Heart left ventricle (tissue), 16 donors: Measurements from ENCODE around the gene KISS1R. TPM values are rescaled to one million over a fixed set of nuclear protein-coding genes. Genes with fewer than 3 reads are reported as not detected.

Experiments used
- ATAC-seq, 4 donors: fragments of 200-7000 bp; cut with Tn5 transposase; one replicate each; pipeline ENCODE4 v1.9.1; 2020 to 2022; ENCODE audit warnings: moderate library complexity in 4 of 4, mild to moderate bottlenecking in 3 of 4, moderate number of reproducible peaks in 1 of 4
- DNase-seq, 5 donors: peaks; one replicate each; pipeline ENCODE4 v3.0.0-alpha.2; 2020
- H3K27ac ChIP-seq, 12 donors: fragments of 200-600 bp; sonication (generic) in 4 of 12; one replicate each; pipeline versions ENCODE4 v1.5.0 to v1.8.0; 2016 to 2022; ENCODE audit warnings: mild to moderate bottlenecking in 2 of 12
- H3K27me3 ChIP-seq, 9 donors: fragments of 200-600 bp; sonication (generic) in 2 of 9; one replicate each; pipeline versions ENCODE4 v1.5.1 to v1.8.0; 2016 to 2022; ENCODE audit warnings: mild to moderate bottlenecking in 3 of 9
- H3K36me3 ChIP-seq, 9 donors: fragments of 200-600 bp; sonication (generic) in 2 of 9; one replicate each; pipeline versions ENCODE4 v1.5.0 to v1.8.0; 2018 to 2022; ENCODE audit warnings: mild to moderate bottlenecking in 2 of 9
- H3K4me1 ChIP-seq, 12 donors: fragments of 200-600 bp; sonication (generic) in 4 of 12; one replicate each; pipeline versions ENCODE4 v1.5.0 to v1.8.0; 2016 to 2022; ENCODE audit warnings: mild to moderate bottlenecking in 3 of 12
- H3K4me3 ChIP-seq, 12 donors: fragments of 200-600 bp; sonication (generic) in 4 of 12; one replicate each; pipeline versions ENCODE4 v1.5.0 to v1.8.0; 2017 to 2022; ENCODE audit warnings: mild to moderate bottlenecking in 9 of 12, moderate library complexity in 4 of 12
- H3K9me3 ChIP-seq, 12 donors: fragments of 200-600 bp; sonication (generic) in 4 of 12; one replicate each; pipeline versions ENCODE4 v1.5.0 to v1.8.0; 2016 to 2022; ENCODE audit warnings: mild to moderate bottlenecking in 1 of 12
- POLR2A ChIP-seq, 2 donors: fragments of 450-650 bp; IDR thresholded peaks; one replicate each; pipeline ENCODE4 v1.6.1; 2017; ENCODE audit warnings: antibody characterized with exemption in 2 of 2, mild to moderate bottlenecking in 2 of 2, moderate library complexity in 2 of 2
- WGBS, 4 donors: extraction: QIAGEN DNeasy Blood & Tissue Kit in 2 of 4; methylation state at CpG; one replicate each; pipeline versions ENCODE4 v1.1.5 to v1.1.7; 2013 to 2018; 5-methylcytosine and 5-hydroxymethylcytosine counted together
- intact Hi-C, 10 donors: fragments of 100-400 bp; cut with DNase I; formaldehyde crosslinking; loops; one replicate each; pipeline versions ENCODE4 v1.11.1 to v1.14.2; 2022
- polyA plus RNA-seq, 2 donors: library from polyadenylated mRNA; stranded (reverse); fragments of 200-250 nt; gene quantifications; one replicate each; pipeline ENCODE4 v1.2.3, GENCODE V29; 2013
- total RNA-seq, 9 donors: library from RNA; depleted of rRNA in 2 of 9; stranded (reverse); fragments of >200 nt in 2 of 9; fragmentation: NEBNext Ultra II Directional in 3 of 9; extraction: Animal tissue kit (Norgen Biotek cat#: 25700) in 3 of 9; gene quantifications; one replicate each; pipeline versions ENCODE4 v1.1.0 to v1.2.4, GENCODE V29; 2016 to 2023
- TF ChIP-seq, protein P1 (sequence below), 12 donors: fragments of 200-600 bp; sonication (generic) in 4 of 12; IDR thresholded peaks; one replicate each; pipeline versions ENCODE4 v1.5.0 to v1.8.0; 2018 to 2022; ENCODE audit warnings: antibody characterized with exemption in 12 of 12, mild to moderate bottlenecking in 5 of 12
- donor health status: ischemic (EF 13 %, LVEDD 7.1; RV severe dilation, severe dysfunction).
- donor health status: healthy with polysubstance abuse.
- donor health status: DM: no; HTN: yes; CAD: no.
- donor health status: DM: no; HTN: no; CAD: no.
- donor health status: ischemic (EF 25% LVEDD 6.9; RV normal size, moderate dysfunction).
- donor health status: ischemic (EF 25% LVEDD 5.7; RV mildly dilated, moderate dysfunction).
- donor health status: healthy.
- donor health status: DM: yes; HTN: yes; CAD: no.
- donor health status: ischemic (EF 35%, LVEDD 5.7; RV mildly dilated, moderate dysfunction).
- donor health status: nonischemic (EF 11% LVEDD 7.7; RV severe dilation, severe dysfunction).
- donor health status: DM: yes; HTN: yes; CAD: no.
- donor health status: PGD.
- donor health status: ischemic (EF 29% LVEDD 5.4; RV normal size, mild dysfunction).
- donor health status: nonischemic (EF 23%, LVEDD 6.1; RV moderate dilation, normal function).

The KISS1R gene
- total and polyA plus RNA-seq, 11 donors: not detected

DNA sequence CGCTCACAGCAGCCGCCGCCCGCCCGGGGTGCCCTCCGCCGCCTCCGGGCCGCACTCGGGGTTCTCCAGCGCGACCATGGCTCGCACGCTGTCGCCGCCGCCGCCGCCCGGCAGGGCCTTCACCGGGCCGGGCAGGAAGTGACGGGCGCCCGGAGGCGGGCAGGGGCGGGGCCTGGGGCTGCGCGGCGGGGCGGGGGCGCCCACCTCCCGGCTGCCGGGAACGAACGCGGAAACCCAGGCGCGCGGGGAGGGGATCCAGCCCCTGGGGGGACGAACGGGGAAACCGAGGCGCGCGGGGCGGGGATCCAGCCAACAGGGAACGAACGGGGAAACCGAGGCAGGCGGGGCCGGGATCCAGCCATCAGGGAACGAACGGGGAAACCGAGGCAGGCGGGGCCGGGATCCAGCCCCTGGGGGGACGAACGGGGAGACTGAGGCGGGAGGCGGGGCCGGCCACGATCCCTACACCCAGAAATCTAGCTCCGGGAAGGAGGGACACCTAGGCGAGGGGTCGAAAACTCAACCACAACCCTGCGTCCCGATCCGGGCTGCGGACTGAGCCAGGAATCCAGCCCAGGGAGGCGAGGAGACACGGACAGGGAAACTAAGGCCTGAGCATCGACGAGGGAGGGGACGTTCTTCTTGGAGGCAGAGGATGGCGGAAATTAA, 3.9 kb upstream of the KISS1R start, which contains the start of gene R3HDM4:
R3HDM4 (minus strand) TSS at position 140 of the 669 bp plus-strand sequence; CDS start at position 78, 62 bp downstream.
- 0 to 1% (median 0%) methylated on average over 39 to 76 of the region's 76 CpGs for WGBS, 4 donors
- intact Hi-C loops: loop anchor here in 4 of 10 donors (5.0 kb wide), 3 partner anchors 41 to 251 kb away; partner anchors contain the start of gene RNF126 (in 1 of the 4)
- TF ChIP-seq, protein P1, sequence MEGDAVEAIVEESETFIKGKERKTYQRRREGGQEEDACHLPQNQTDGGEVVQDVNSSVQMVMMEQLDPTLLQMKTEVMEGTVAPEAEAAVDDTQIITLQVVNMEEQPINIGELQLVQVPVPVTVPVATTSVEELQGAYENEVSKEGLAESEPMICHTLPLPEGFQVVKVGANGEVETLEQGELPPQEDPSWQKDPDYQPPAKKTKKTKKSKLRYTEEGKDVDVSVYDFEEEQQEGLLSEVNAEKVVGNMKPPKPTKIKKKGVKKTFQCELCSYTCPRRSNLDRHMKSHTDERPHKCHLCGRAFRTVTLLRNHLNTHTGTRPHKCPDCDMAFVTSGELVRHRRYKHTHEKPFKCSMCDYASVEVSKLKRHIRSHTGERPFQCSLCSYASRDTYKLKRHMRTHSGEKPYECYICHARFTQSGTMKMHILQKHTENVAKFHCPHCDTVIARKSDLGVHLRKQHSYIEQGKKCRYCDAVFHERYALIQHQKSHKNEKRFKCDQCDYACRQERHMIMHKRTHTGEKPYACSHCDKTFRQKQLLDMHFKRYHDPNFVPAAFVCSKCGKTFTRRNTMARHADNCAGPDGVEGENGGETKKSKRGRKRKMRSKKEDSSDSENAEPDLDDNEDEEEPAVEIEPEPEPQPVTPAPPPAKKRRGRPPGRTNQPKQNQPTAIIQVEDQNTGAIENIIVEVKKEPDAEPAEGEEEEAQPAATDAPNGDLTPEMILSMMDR (IDR thresholded peaks at IDR 0.05): no peak
- peak in 1 of 2 donors; percentile 51 for TF ChIP-seq POLR2A (IDR thresholded peaks at IDR 0.05)
- Histone ChIP-seq H3K4me3 (peak within 1 kb of the TSS; percentile 72 to 99 (median 88)), H3K27ac (peak within 1 kb of the TSS in 11 of 12 donors; percentile 80 to 97 (median 92)), H3K9me3 (no peaks in the 10 kb centered on the region), H3K4me1 (peaks cover 7 to 56% (median 19%) of the 10 kb centered on the region in 12 donors), H3K36me3 (no peaks in the 10 kb centered on the region), H3K27me3 (peaks cover 13 to 23% (median 18%) of the 10 kb centered on the region in 9 donors)
- ATAC-seq (peak; percentile 79 to 95 (median 90)), DNase-seq (peak; percentile 84 to 93 (median 87))

DNA sequence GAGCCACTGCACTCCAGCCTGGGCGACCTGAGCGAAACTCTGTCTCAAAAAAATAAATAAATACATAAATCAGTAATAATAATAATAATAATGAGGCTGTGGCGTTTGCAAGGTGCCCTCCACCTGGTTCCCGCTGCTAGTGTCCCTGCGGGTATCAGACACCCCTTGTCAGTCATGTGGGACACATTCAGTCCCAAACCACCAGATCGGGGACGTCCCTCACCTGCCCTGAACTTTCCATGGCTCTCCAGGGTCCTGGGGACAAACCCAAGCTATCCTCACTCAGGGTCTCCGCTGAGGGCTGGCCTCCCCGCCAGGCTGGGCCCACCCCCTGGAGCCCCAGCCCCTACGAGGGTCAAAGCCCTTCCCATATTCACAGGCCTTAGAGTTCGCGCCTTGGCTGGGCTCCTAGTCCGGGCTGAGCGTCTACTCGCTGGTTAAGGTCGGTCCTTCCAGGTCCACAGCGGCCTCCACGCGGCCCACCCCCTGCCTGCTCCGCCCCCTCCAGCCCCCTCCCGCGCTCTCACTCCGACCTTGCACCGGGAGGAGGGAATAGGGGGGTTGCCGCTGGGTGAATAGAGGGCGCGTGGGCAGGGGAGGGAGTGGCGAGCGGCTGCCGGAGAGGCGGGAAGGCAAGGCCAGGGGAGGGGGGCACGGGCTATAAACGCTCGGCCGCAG, 349 bp upstream of the KISS1R start:
- WGBS, 4 donors: 16 to 21% (median 18%) methylated on average over 29 to 35 of the region's 35 CpGs

DNA sequence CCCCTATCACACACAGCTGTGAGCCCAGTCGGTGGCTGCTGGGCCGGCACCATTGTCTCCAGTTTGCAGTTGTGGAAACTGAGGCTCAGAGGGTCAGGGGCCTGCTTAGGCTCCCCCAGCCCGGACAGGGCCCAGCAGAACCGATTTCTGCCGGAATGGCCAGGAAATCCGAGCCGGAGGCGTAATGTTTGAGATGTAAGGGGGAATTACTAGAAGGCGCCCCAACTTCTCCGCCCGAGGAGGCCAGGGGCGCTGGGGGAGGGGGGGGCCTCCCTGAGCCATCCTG, 962 bp downstream of the KISS1R start:
- TF ChIP-seq, protein P1 (IDR thresholded peaks at IDR 0.05): no peak
- TF ChIP-seq POLR2A (IDR thresholded peaks at IDR 0.05): no peak
- ATAC-seq (no peak), DNase-seq (no peak)
- H3K27me3 ChIP-seq: peaks cover 38 to 54% (median 48%) of the 10 kb centered on the region in 9 donors
- H3K4me1 ChIP-seq: peaks cover 7 to 54% (median 31%) of the 10 kb centered on the region in 12 donors
- H3K27ac ChIP-seq: no peak overlapping the region
- 0 to 5% (median 4%) methylated on average over 7 to 12 of the region's 12 CpGs; no CpG with 5 or more reads in 1 of the 4 donors for WGBS, 4 donors
- no peaks in the 10 kb centered on the region for H3K9me3 ChIP-seq
- intact Hi-C loops: loop anchor here in 4 of 10 donors (5.0 kb wide), 2 partner anchors 41 to 51 kb away; no protein-coding TSS in a partner anchor
- H3K36me3 ChIP-seq: no peaks in the 10 kb centered on the region
- H3K4me3 ChIP-seq: peak overlapping the region in 6 of 12 donors; percentile 8 to 47 (median 38)

More for the DNA sequence above, 349 bp upstream of the KISS1R start:
- DNase-seq (no peak), ATAC-seq (no peak)
- Histone ChIP-seq H3K27me3 (peaks cover 38 to 54% (median 48%) of the 10 kb centered on the region in 9 donors), H3K9me3 (no peaks in the 10 kb centered on the region), H3K4me3 (peak overlapping the region in 11 of 12 donors; percentile 19 to 47 (median 34)), H3K36me3 (no peaks in the 10 kb centered on the region), H3K4me1 (peaks cover 7 to 55% (median 30%) of the 10 kb centered on the region in 12 donors), H3K27ac (no peak overlapping the region)
- no peak for TF ChIP-seq POLR2A (IDR thresholded peaks at IDR 0.05)
- TF ChIP-seq, protein P1 (IDR thresholded peaks at IDR 0.05): no peak
- intact Hi-C loops: loop anchor here in 5 of 10 donors (1.0 to 5.0 kb wide), 3 partner anchors 39 to 146 kb away; no protein-coding TSS in a partner anchor
